ENCODE data around the gene FN3K. TPM values are rescaled to one million over a fixed set of nuclear protein-coding genes. Genes with fewer than 3 reads are reported as not detected.

The FN3K gene
- total RNA-seq, 6 experiments from 2014 or later: 29.6 to 61.6 (median 45.5) TPM

DNA sequence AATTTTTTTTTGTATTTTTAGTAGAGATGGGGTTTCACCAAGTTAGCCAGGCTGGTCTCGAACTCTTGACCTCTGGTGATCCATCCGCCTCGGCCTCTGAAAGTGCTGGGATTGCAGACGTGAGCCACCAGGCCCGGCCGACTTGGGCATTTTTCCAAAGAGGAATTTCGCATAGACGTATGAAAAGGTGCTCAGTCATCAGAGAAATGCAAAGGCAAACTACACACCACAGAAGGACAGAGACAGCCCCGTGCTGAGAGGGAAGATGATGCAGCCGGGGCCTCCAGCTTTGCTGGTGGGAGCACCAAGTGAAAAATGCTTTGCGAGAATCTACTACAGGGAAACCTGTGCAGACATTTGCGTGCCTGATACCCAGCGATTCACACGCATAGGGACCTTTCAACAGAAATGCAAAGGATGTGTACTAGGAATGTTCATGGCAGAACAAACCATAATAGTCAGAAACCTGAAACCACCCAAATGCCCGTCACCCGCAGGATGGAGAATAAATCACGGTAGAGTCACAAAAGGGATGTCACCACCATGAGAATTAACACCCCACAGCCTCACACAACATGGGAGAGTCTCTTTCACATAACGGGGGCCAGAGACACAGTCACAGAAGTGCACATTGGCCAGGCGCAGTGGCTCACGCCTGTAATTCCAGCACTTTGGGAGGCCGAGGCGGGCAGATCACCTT is 42.1 kb upstream of the FN3K start:
- H3K4me1 ChIP-seq: peaks cover 0 to 5% (median 0%) of the 10 kb centered on the region in 4 donors
- WGBS (ENCODE audit: insufficient coverage, low coverage, low lambda C conversion rate, missing lambda C conversion rate): 89% methylated on average over 21 of the region's 22 CpGs
- no peaks in the 10 kb centered on the region for H3K27me3 ChIP-seq
- H3K27ac ChIP-seq: no peak overlapping the region
- H3K4me3 ChIP-seq: no peak overlapping the region
- TF ChIP-seq, protein P1, sequence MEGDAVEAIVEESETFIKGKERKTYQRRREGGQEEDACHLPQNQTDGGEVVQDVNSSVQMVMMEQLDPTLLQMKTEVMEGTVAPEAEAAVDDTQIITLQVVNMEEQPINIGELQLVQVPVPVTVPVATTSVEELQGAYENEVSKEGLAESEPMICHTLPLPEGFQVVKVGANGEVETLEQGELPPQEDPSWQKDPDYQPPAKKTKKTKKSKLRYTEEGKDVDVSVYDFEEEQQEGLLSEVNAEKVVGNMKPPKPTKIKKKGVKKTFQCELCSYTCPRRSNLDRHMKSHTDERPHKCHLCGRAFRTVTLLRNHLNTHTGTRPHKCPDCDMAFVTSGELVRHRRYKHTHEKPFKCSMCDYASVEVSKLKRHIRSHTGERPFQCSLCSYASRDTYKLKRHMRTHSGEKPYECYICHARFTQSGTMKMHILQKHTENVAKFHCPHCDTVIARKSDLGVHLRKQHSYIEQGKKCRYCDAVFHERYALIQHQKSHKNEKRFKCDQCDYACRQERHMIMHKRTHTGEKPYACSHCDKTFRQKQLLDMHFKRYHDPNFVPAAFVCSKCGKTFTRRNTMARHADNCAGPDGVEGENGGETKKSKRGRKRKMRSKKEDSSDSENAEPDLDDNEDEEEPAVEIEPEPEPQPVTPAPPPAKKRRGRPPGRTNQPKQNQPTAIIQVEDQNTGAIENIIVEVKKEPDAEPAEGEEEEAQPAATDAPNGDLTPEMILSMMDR (IDR thresholded peaks at IDR 0.05): no peak
- no peak for TF ChIP-seq POLR2A (IDR thresholded peaks at IDR 0.05)
- DNase-seq (no peak), ATAC-seq (no peak)
- intact Hi-C loops (cut with DNase I): no loop called here
- no peaks in the 10 kb centered on the region for H3K9me3 ChIP-seq
- no peaks in the 10 kb centered on the region for H3K36me3 ChIP-seq

DNA sequence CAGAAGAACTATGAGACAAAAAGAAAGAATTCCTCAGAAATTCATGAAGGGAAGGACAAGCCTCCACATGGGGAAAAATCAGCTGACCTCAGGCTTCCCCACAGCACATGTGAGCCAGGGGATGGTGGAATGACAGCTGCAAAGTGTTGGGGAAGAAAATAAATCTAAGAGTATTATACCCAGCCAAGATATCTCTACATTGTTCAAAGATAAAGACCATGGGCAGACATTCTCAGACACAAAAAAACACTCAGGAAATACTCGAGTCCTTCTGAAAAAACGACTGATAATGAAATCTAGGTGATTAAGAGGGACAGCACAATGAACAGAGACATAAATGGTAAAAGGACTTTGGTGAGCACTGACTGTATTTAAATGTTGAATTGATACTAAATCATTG is 40.8 kb upstream of the FN3K start:
- Histone ChIP-seq H3K4me3 (no peak overlapping the region), H3K27ac (no peak overlapping the region), H3K27me3 (no peaks in the 10 kb centered on the region), H3K36me3 (no peaks in the 10 kb centered on the region), H3K9me3 (no peaks in the 10 kb centered on the region), H3K4me1 (peaks cover 0 to 5% (median 0%) of the 10 kb centered on the region in 4 donors)
- TF ChIP-seq, protein P1 (IDR thresholded peaks at IDR 0.05): no peak
- no peak for TF ChIP-seq POLR2A (IDR thresholded peaks at IDR 0.05)
- intact Hi-C loops (cut with DNase I): no loop called here
- no peak for ATAC-seq
- 54% methylated on average over 2 of the region's 2 CpGs for WGBS (ENCODE audit: insufficient coverage, low coverage, low lambda C conversion rate, missing lambda C conversion rate)
- no peak for DNase-seq

- H3K27me3 ChIP-seq: no peaks in the 10 kb centered on the region
- no peak for DNase-seq
- 95% methylated on average over 11 of the region's 17 CpGs for WGBS (ENCODE audit: insufficient coverage, low coverage, low lambda C conversion rate, missing lambda C conversion rate)
- no peaks in the 10 kb centered on the region for H3K9me3 ChIP-seq
- no peak overlapping the region for H3K27ac ChIP-seq
- H3K4me1 ChIP-seq: peaks cover 0 to 5% (median 0%) of the 10 kb centered on the region in 4 donors
- TF ChIP-seq, protein P1 (IDR thresholded peaks at IDR 0.05): no peak
- TF ChIP-seq POLR2A (IDR thresholded peaks at IDR 0.05): no peak
- intact Hi-C loops (cut with DNase I): no loop called here
- no peak for ATAC-seq
- no peak overlapping the region for H3K4me3 ChIP-seq
- H3K36me3 ChIP-seq: no peaks in the 10 kb centered on the region
These were observed 39.2 kb upstream of the FN3K start for GRCh38 chr17:82696259-82696658.

GRCh38 chr17:82696916-82697807 is 38.3 kb upstream of the FN3K start:
- Histone ChIP-seq H3K9me3 (no peaks in the 10 kb centered on the region), H3K27me3 (no peaks in the 10 kb centered on the region), H3K27ac (no peak overlapping the region), H3K4me1 (peaks cover 0 to 5% (median 0%) of the 10 kb centered on the region in 4 donors), H3K4me3 (peak overlapping the region; percentile 67 to 80 (median 71)), H3K36me3 (no peaks in the 10 kb centered on the region)
- ATAC-seq: no peak
- intact Hi-C loops (cut with DNase I): no loop called here
- WGBS (ENCODE audit: insufficient coverage, low coverage, low lambda C conversion rate, missing lambda C conversion rate): 77% methylated on average over 10 of the region's 48 CpGs
- TF ChIP-seq, protein P1 (IDR thresholded peaks at IDR 0.05): no peak
- no peak for TF ChIP-seq POLR2A (IDR thresholded peaks at IDR 0.05)
- no peak for DNase-seq
